KOPT-K1 (cell line): ENCODE results near the gene ST3GAL6.

Source experiments
- H3K27ac ChIP-seq: fragments of 200-600 bp; sonication (generic); 2 replicates; pipeline ENCODE4 v1.5.1; 2016; ENCODE audit warnings: antibody characterized with exemption, mild to moderate bottlenecking, low read depth, low read length; ENCODE audit not compliant: poor library complexity, severe bottlenecking
- H3K36me3 ChIP-seq: fragments of 200-600 bp; sonication (generic); 2 replicates; pipeline ENCODE4 v1.5.1; 2017; ENCODE audit warnings: antibody characterized with exemption, mild to moderate bottlenecking, low read length, moderate library complexity; ENCODE audit not compliant: insufficient read depth
- H3K9me3 ChIP-seq: fragments of 200-600 bp; sonication (generic); 2 replicates; pipeline ENCODE4 v1.5.1; 2017; ENCODE audit warnings: antibody characterized with exemption, low read length, mild to moderate bottlenecking; ENCODE audit not compliant: insufficient read depth, poor library complexity, severe bottlenecking

Gene ST3GAL6, protein sequence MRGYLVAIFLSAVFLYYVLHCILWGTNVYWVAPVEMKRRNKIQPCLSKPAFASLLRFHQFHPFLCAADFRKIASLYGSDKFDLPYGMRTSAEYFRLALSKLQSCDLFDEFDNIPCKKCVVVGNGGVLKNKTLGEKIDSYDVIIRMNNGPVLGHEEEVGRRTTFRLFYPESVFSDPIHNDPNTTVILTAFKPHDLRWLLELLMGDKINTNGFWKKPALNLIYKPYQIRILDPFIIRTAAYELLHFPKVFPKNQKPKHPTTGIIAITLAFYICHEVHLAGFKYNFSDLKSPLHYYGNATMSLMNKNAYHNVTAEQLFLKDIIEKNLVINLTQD

DNA sequence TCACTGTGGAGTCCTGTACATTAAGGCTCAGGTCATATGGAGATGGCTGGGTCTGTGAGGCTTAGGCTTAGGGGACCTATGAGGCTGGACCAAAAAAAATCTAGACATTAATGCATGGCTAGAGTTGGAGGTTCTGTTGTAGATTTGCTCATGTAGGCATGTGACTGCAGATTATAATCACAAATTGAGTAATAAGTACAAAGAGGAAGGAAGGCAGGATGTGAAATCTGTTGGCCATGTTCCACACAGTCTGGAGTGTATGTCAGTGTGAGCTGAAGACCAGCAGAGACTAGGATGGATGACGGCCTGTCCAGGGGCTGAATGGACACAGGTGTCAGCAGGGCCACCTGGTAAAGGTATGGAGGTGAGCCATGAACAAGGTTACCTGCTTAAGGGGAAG is at the start of gene ST3GAL6:
Gene ST3GAL6 (plus strand): TSS at position 265 of the 400 bp plus-strand sequence. CDS start 5,101 bp downstream, outside the sequence.
- Histone ChIP-seq H3K36me3 (no peaks in the 10 kb centered on the region), H3K27ac (no peak within 1 kb of the TSS), H3K9me3 (no peaks in the 10 kb centered on the region)

DNA sequence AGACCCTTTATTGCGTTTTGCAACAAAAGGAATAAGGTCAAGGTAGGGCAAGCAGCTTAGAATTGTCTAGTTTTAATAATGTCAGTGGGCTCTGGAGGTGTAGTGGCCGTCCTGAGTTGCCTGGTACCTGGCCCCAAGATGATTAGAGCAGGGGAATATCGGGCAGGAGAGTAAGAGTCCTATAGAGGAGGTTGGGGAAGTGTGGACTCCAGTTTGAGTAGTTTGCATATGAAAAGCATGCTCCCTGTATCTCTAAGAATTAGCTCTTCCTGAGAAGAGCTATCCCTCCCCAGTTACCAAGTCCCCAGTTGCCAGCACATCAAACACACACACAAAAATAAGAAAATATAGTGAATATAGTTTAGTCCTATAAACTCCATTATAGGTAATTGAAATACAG is 49.2 kb upstream of the ST3GAL6 start:
- no peak overlapping the region for H3K27ac ChIP-seq
- no peaks in the 10 kb centered on the region for H3K9me3 ChIP-seq

DNA sequence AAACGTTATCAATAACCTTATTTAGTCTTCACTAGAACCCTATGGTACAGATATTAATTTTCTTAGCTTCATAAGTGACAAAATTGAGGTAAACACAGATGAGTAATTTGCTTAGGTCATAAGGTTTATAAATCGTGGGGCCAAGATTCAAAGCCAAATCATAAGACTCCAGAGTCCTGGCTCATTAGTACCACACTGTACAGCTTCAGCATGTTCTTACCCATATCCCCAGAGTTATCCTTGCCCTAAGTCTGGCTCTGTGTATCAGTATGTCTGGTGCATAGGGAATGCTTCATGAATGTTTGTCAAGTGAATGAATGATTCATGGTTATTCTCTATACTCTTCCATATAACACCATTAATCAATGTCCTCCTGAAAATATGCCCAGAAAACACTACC is 45.6 kb upstream of the ST3GAL6 start:
- H3K9me3 ChIP-seq, result no peaks in the 10 kb centered on the region
- H3K27ac ChIP-seq, result no peak overlapping the region
- H3K36me3 ChIP-seq, result no peaks in the 10 kb centered on the region

More for the DNA sequence above, 49.2 kb upstream of the ST3GAL6 start:
- no peaks in the 10 kb centered on the region for H3K36me3 ChIP-seq

DNA sequence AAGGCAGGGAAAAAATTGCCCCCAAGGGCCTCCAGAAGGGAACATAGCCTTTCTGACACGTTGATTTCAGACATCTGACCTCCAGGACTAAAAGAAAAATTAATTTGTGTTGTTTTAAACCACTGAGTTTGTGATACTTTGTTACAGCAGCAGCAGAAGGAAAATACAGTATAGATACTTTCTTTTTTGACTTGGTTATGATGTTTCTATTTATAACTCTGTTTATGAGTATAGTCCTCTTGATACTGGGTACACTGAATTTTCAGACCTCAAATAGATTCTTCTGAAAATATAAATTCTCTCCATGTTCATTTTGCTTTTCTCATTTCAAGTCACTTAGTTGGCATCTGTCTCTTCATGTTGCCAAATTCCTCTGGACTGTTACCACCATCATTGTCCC is 44.4 kb upstream of the ST3GAL6 start:
- no peaks in the 10 kb centered on the region for H3K9me3 ChIP-seq
- no peaks in the 10 kb centered on the region for H3K36me3 ChIP-seq
- no peak overlapping the region for H3K27ac ChIP-seq

DNA sequence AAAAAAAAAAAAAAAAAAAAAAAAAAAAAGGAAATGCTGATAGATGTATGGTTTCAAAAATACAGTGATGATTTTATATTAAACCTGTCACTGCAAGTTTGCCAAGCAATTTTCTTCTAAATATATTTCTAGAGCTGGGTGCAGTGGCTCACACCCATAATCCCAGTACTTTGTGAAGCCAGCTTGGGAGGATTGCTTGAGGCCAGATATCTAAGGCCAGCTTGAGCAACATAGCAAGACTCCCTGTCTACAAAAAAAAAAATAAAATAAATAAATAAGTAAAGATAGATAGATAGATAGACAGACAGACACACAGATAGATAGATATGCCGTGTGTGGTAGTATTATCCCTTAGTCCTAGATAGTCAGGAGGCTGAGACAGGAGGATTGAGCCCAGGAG is 41.4 kb upstream of the ST3GAL6 start:
- H3K27ac ChIP-seq, result no peak overlapping the region
- no peaks in the 10 kb centered on the region for H3K36me3 ChIP-seq
- no peaks in the 10 kb centered on the region for H3K9me3 ChIP-seq

DNA sequence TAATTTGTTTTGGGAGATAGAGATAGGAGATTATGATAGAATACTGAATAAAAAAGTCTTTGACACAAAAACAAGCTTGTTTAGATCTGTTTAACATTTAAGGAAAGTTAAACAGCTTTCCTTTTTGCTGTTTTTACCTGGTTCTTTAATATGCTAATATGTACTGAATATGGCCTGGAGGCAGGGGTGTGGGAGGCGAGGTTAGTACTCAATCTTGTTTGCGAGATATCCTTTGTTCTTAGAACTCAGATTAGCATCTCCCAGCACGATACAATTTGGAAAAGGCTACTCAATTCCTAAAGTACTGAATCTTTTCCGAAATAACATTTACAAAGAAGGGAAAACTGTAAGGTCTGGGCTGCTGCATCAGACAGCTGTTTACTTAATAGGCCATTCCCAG is 40.8 kb upstream of the ST3GAL6 start:
- Histone ChIP-seq H3K36me3 (no peaks in the 10 kb centered on the region), H3K27ac (no peak overlapping the region), H3K9me3 (no peaks in the 10 kb centered on the region)

DNA sequence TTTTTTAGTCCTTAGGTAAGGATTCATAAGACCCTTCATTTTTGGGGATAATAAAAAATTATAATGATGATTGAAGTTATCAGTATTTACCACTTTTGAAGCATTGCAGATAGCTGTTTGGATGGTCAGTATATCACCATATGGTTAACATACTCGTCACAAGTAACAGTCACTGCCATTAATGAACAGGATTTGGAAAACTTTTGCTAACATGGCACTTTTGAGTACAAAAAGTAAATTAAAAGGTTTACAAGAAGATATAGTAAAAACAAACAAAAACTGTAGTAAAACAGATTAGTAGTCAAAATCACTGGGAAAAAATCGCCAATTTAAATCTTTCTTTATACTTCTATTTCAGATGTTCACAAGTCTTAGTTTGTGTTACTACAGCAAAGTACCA is 37.8 kb upstream of the ST3GAL6 start:
- Histone ChIP-seq H3K27ac (no peak overlapping the region), H3K36me3 (no peaks in the 10 kb centered on the region), H3K9me3 (no peaks in the 10 kb centered on the region)

DNA sequence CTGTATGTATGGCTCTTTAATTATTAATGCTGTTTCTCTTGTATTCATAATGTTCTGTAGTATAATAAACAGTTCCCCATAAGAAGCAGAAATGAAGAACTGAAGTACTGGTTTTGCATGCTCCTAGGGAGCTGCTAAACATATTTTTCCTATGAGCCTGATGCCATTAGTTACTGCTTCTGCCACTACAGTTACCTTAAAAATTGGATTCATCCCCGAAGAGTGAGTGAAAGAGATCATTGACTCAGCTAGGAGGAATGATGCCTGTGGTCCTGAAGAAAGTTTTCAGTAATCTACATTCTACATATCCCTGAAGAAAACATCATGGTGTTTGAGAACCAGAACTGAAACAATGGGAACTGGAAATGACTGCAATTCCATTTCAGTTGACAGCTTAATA is 37.1 kb upstream of the ST3GAL6 start:
- no peak overlapping the region for H3K27ac ChIP-seq
- H3K9me3 ChIP-seq, result no peaks in the 10 kb centered on the region
- H3K36me3 ChIP-seq, result no peaks in the 10 kb centered on the region

DNA sequence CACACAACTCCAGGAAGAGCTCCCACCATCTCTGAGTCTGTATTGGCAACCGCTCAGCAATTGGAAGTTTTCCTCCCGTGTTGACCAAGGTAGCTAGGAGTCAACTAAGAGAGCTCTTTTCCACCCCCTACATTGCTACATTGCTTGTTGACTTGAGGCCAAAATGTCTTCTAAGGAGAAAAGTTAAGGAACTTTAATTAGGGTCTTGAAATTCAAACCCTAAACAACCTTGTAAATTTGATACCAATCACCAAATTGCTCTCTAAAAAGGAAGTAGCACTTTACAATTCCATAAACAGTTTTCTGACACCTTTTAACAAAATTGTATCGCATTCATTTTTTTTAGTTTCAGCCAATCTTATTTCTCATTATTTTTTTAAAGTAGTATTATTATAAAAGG is 35.5 kb upstream of the ST3GAL6 start:
- H3K36me3 ChIP-seq, result no peaks in the 10 kb centered on the region
- no peak overlapping the region for H3K27ac ChIP-seq
- H3K9me3 ChIP-seq, result no peaks in the 10 kb centered on the region

DNA sequence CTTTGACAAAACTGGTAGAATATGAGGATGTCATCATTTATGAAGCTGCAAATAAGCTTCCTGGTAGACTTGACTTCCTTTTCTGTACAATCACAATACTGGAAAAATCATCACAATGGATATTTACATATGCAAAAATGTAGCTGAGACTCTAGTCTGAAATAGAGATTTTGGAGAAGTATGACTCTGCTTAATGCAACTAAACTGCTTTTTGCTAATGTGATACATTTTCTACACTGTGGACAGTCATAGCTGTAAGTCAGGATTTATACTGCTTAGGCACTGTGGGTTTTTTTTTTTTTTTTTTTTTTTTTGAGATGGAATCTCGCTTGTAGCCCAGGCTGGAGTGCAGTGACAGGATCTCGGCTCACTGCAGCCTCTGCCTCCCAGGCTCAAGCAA is 34.5 kb upstream of the ST3GAL6 start:
- H3K36me3 ChIP-seq, result no peaks in the 10 kb centered on the region
- no peak overlapping the region for H3K27ac ChIP-seq
- no peaks in the 10 kb centered on the region for H3K9me3 ChIP-seq

DNA sequence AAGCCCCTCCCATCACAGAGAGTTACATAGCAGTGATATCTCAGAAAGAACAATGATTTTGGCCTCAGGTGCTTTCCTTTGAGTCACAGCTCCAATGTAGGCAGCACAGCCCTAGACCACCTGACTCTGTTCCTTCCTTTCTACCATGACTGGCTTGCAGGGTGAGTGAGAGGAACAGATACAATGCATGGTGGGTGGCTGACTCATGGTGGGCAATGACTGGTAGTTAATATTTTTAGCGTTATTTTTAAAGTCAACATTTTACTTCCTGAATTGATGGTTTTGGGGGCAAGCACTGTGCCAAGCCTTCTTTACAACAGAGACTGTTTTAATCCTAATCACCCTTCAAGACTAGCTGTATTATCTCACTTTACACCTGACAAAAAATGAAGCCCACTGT is 32.8 kb upstream of the ST3GAL6 start:
- no peak overlapping the region for H3K27ac ChIP-seq
- no peaks in the 10 kb centered on the region for H3K9me3 ChIP-seq

DNA sequence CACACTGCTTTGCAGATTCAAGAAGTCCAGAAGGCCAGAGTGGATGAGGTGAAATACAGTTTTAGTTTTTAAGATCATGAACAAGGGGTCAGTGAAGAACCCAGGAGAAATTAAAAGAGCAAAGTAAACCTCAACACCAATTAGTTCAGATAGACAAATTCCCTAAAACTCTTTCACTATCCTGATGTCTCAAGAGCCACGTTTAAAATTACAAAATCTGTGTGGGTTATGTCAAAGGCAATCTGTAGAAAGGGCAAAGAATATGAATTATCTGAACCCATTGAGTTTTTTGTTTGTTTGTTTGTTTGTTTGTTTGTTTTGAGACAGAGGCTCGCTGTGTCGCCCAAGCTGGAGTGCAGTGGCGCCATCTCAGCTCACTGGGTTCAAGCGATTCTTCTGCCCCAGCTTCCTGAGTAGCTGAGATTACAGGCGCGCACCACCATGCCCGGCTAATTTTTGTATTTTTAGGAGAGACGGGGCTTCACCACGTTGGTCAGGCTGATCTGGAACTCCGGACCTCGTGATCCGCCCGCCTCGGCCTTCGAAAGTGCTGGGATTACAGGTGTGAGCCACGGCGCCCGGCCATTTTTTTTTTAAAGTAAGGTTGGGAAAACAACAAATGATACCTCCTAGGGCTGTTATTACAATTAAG is 32.1 kb upstream of the ST3GAL6 start:
- H3K27ac ChIP-seq, result no peak overlapping the region
- no peaks in the 10 kb centered on the region for H3K36me3 ChIP-seq
- H3K9me3 ChIP-seq, result no peaks in the 10 kb centered on the region

More for the DNA sequence above, 32.8 kb upstream of the ST3GAL6 start:
- no peaks in the 10 kb centered on the region for H3K36me3 ChIP-seq

DNA sequence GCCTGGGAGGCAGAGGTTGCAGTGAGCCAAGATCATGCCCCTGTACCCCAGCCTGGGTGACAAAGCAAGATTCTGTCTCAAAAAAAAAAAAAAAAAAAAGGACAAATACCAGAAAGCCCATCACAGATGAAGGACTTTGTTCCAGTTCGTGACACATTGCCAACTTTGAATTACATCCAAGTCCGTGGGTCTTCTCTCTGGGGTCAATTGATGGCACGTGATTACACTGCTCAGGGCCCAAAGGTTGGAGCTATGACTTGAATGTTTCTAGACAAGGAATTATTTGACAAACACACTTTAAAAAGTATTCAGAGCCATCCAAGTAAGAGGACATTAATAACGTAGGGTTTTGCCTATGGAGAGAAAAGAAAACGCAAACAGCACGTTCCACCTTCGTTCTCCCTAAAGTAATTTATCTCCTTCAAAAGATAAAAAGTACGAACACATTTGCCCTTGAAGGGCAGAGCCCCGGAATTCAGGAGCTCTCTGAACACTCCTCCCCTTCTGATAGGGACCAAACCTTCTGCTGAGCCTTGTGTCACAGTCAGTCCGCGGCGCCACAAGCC is 31.3 kb upstream of the ST3GAL6 start:
- no peaks in the 10 kb centered on the region for H3K9me3 ChIP-seq
- H3K27ac ChIP-seq, result no peak overlapping the region
- no peaks in the 10 kb centered on the region for H3K36me3 ChIP-seq

DNA sequence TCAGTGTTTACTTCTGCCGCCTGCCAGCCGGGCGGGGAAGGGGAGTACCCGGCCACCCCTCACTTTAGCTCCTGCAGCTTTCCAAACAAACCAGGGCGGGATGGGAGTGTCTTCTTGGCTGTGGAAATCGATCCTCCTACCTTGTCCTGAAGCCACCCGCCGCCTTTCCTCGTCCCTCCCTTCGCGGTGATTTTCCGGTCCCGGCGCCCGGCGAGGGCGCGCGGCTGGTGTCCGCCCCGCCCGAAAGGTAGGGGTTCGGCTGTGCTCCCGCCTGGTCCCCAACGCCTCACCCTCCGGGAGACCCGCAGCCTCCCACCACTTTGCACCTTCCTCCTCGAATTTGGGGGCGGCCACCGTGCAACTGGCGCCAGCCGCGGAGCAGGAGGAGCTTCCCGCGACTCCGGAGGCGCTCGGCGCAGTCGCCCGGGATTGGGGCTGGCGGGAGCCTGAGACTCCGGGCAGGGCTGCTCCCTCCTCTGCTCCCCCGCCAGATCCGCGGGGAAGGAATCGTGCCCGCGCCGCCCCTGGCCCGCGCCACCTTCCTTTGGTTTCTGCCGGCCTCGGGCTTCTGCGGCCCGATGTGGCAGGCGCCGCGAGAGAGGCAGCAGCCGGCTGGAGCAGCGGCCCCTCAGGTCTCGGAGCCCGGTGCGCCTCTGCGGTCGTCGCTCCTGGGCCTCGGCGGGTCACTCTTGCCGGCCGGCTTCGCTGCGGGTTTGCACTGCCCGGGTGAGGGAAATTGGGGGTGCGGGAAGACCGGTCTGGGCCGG is 30.7 kb upstream of the ST3GAL6 start:
- Histone ChIP-seq H3K27ac (peak overlapping the region; percentile 6), H3K36me3 (no peaks in the 10 kb centered on the region), H3K9me3 (no peaks in the 10 kb centered on the region)
